ENCODE data around the gene SEZ6L.

SEZ6L gene

GRCh38 chr22:26246552-26246951 lies 77.3 kb downstream of the SEZ6L start:
- Histone ChIP-seq H3K4me2 (no peak overlapping the region), H2AFZ (ENCODE audit: low read depth) (no peak overlapping the region), H3K79me2 (ENCODE audit: insufficient read depth, low read depth) (no peaks in the 10 kb centered on the region), H3K36me3 (ENCODE audit: insufficient read depth) (no peaks in the 10 kb centered on the region), H3K4me3 (IDR thresholded peaks at IDR 0.05; ENCODE audit: insufficient read depth, low read depth, low read length) (no peak overlapping the region), H3K9ac (no peak overlapping the region), H3K27ac (no peak overlapping the region), H3K27me3 (ENCODE audit: insufficient read depth, low read depth) (no peaks in the 10 kb centered on the region; the same call in 1 of the 2 replicates), H4K20me1 (ENCODE audit: insufficient read depth) (no peaks in the 10 kb centered on the region), H3K4me1 (ENCODE audit: low read depth, poor library complexity, severe bottlenecking) (no peaks in the 10 kb centered on the region)
- TF ChIP-seq CTCF (conservative IDR thresholded peaks at IDR 0.05; ENCODE audit: low read depth, low read length): no peak

GRCh38 chr22:26251869-26252268 lies 82.6 kb downstream of the SEZ6L start:
- H3K79me2 ChIP-seq (ENCODE audit: insufficient read depth, low read depth): no peaks in the 10 kb centered on the region
- TF ChIP-seq CTCF (conservative IDR thresholded peaks at IDR 0.05; ENCODE audit: low read depth, low read length): no peak
- no peak overlapping the region for H3K27ac ChIP-seq
- H4K20me1 ChIP-seq (ENCODE audit: insufficient read depth): no peaks in the 10 kb centered on the region
- no peaks in the 10 kb centered on the region for H3K4me1 ChIP-seq (ENCODE audit: low read depth, poor library complexity, severe bottlenecking)
- H3K36me3 ChIP-seq (ENCODE audit: insufficient read depth): no peaks in the 10 kb centered on the region
- H3K4me2 ChIP-seq: no peak overlapping the region
- no peak overlapping the region for H3K4me3 ChIP-seq (IDR thresholded peaks at IDR 0.05; ENCODE audit: insufficient read depth, low read depth, low read length)
- no peak overlapping the region for H2AFZ ChIP-seq (ENCODE audit: low read depth)
- no peak overlapping the region for H3K9ac ChIP-seq
- no peaks in the 10 kb centered on the region for H3K27me3 ChIP-seq (ENCODE audit: insufficient read depth, low read depth)

- TF ChIP-seq CTCF (conservative IDR thresholded peaks at IDR 0.05; ENCODE audit: low read depth, low read length): no peak
- Histone ChIP-seq H3K27ac (no peak overlapping the region), H3K36me3 (ENCODE audit: insufficient read depth) (no peaks in the 10 kb centered on the region), H2AFZ (ENCODE audit: low read depth) (no peak overlapping the region), H3K79me2 (ENCODE audit: insufficient read depth, low read depth) (no peaks in the 10 kb centered on the region), H3K27me3 (ENCODE audit: insufficient read depth, low read depth) (no peaks in the 10 kb centered on the region; the same call in 1 of the 2 replicates), H3K4me1 (ENCODE audit: low read depth, poor library complexity, severe bottlenecking) (no peaks in the 10 kb centered on the region), H3K4me3 (IDR thresholded peaks at IDR 0.05; ENCODE audit: insufficient read depth, low read depth, low read length) (no peak overlapping the region), H3K9ac (no peak overlapping the region), H4K20me1 (ENCODE audit: insufficient read depth) (no peaks in the 10 kb centered on the region), H3K4me2 (no peak overlapping the region)
Observed at GRCh38 chr22:26259510-26259909, 90.2 kb downstream of the SEZ6L start.

GRCh38 chr22:26264162-26264561 lies 94.9 kb downstream of the SEZ6L start:
- H3K9ac ChIP-seq: no peak overlapping the region
- no peak overlapping the region for H2AFZ ChIP-seq (ENCODE audit: low read depth)
- no peak overlapping the region for H3K27ac ChIP-seq
- no peaks in the 10 kb centered on the region; the same call in 1 of the 2 replicates for H3K27me3 ChIP-seq (ENCODE audit: insufficient read depth, low read depth)
- H4K20me1 ChIP-seq (ENCODE audit: insufficient read depth): no peaks in the 10 kb centered on the region
- no peaks in the 10 kb centered on the region for H3K79me2 ChIP-seq (ENCODE audit: insufficient read depth, low read depth)
- H3K4me1 ChIP-seq (ENCODE audit: low read depth, poor library complexity, severe bottlenecking): no peaks in the 10 kb centered on the region
- H3K4me2 ChIP-seq: no peak overlapping the region
- H3K36me3 ChIP-seq (ENCODE audit: insufficient read depth): no peaks in the 10 kb centered on the region
- TF ChIP-seq CTCF (conservative IDR thresholded peaks at IDR 0.05; ENCODE audit: low read depth, low read length): no peak
- H3K4me3 ChIP-seq (IDR thresholded peaks at IDR 0.05; ENCODE audit: insufficient read depth, low read depth, low read length): no peak overlapping the region

Measured in KMS-11 (cell line).